ENCODE data around the gene NFIX. TPM values are rescaled to one million over a fixed set of nuclear protein-coding genes. Genes with fewer than 3 reads are reported as not detected.
A peak's percentile ranks its signal among the peaks of the same experiment; 100 is the strongest.

NFIX gene
- total and polyA plus RNA-seq, 9 of the 15 experiments (the other 6 are each of a cell fraction or from before 2014, with no cell fraction given): 0.28 to 26.8 (median 5.4) TPM

DNA sequence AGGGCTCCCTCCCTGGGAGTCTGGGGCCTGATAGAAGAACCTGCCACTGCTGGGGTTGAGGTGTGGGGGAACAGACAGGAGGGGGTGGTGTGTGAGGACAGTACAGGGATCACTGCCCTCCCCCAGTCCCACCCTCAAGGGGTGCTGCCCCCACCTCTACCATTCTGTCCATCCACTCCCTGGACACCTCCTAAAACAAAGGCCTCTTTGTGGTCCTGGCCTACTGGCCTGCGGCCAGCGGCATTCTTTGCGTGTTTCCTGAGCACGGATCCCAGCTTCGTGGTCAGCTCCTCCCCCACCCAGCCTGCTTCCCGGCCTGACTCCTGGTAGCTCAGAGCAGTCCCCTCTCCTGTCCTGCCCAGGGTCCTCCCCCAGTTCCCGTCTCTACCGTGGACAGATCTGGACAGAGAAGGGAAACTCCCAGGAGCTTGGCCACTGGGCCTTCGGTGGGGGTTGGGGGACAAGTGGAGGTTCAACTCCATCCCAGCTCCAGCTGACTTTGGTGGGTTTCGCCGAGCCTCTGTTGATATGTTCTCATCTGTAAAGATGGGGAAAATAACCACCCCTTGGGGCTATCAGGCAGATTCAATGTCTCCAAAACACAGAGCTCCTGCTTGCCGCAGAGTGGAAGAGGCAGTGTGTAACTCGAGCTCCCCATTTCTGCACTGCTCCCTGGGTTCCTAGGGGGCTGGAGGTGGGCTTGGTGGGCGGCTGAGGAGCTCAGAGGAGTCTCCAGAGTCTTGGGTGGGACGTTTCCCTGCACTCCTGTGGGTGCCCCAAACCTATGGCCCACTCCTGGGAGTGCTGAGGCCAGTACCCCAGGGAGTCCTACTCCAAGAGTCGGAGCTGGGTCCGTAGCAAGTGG is 58.7 kb downstream of the NFIX start:
- no peak for ATAC-seq
- Histone ChIP-seq H3K4me2 (ENCODE audit: insufficient read depth, low read length) (no peak overlapping the region), H2AFZ (ENCODE audit: low read depth, low read length) (no peak overlapping the region), H3K9me3 (replicated peaks; ENCODE audit: control insufficient read depth, insufficient read depth, low read depth, low read length) (no peaks in the 10 kb centered on the region), H3K4me3 (no peak overlapping the region), H4K20me1 (replicated peaks; ENCODE audit: control insufficient read depth, insufficient read depth, low read length) (peaks cover 50% of the 10 kb centered on the region), H3K4me1 (replicated peaks in 1 of 2; ENCODE audit: control insufficient read depth in 2 of 2, insufficient read depth in 2 of 2, low read length in 2 of 2) (peaks cover 11 to 50% of the 10 kb centered on the region in 2 experiments), H3K9ac (ENCODE audit: insufficient read depth in 1 of 2, low read depth in 2 of 2, low read length in 2 of 2) (peak overlapping the region in 1 of 2 experiments; percentile 77; a peak in 2 of 4 replicates), H3K27me3 (ENCODE audit: control insufficient read depth in 2 of 2, insufficient read depth in 2 of 2, low read length in 2 of 2) (no peaks in the 10 kb centered on the region), H3K9me1 (ENCODE audit: control insufficient read depth, insufficient read depth, low read length) (peaks cover 6% of the 10 kb centered on the region), H3K27ac (ENCODE audit: extremely low read depth, low read depth, low read length) (no peak overlapping the region), H3K36me3 (ENCODE audit: control insufficient read depth, insufficient read depth, low read length) (no peaks in the 10 kb centered on the region), H3K79me2 (ENCODE audit: control insufficient read depth, insufficient read depth, low read length) (peaks cover 11% of the 10 kb centered on the region; the same call in 2 of the 3 replicates)
- TF ChIP-seq, protein P1, sequence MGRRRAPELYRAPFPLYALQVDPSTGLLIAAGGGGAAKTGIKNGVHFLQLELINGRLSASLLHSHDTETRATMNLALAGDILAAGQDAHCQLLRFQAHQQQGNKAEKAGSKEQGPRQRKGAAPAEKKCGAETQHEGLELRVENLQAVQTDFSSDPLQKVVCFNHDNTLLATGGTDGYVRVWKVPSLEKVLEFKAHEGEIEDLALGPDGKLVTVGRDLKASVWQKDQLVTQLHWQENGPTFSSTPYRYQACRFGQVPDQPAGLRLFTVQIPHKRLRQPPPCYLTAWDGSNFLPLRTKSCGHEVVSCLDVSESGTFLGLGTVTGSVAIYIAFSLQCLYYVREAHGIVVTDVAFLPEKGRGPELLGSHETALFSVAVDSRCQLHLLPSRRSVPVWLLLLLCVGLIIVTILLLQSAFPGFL (CRISPR knock-in tag; IDR thresholded peaks at IDR 0.05): no peak
- TF ChIP-seq THRAP3 (IDR thresholded peaks at IDR 0.05; ENCODE audit: borderline replicate concordance) (no peak), HIVEP1 (CRISPR knock-in tag; IDR thresholded peaks at IDR 0.05) (no peak), NELFE (IDR thresholded peaks at IDR 0.05; ENCODE audit: insufficient read depth, insufficient read length) (no peak), ZEB2 (IDR thresholded peaks at IDR 0.05) (no peak), ZNF644 (tag; IDR thresholded peaks at IDR 0.05; ENCODE audit: low read depth) (no peak), ZNF584 (CRISPR knock-in tag; IDR thresholded peaks at IDR 0.05; ENCODE audit: low read depth) (no peak), TAL1 (IDR thresholded peaks at IDR 0.05) (no peak)
- 54% methylated on average over 17 of the region's 17 CpGs for WGBS (ENCODE audit: insufficient coverage, low coverage, missing lambda C conversion rate)
- BruUV-seq (replicated peaks): no TSS peak
- intact Hi-C loops (cut with micrococcal nuclease) (no loop called here), in situ Hi-C loops (cut with MboI) (no loop called here)
- CTCF ChIA-PET (ENCODE audit: low intra/inter-chr PET ratio): no interaction called here
- no peak for FAIRE-seq
- POLR2A ChIA-PET: interaction anchor here (0.6 to 1.9 kb wide), 5 partner anchors 10 to 422 kb away, joined by 3 to 7 read pairs (median 5); no protein-coding TSS in a partner anchor
- no peak for DNase-seq (ENCODE audit: extremely low read depth in 1 of 4, low spot score in 3 of 4)
